Activated CD8-positive, alpha-beta memory T cell treated with anti-CD3 and anti-CD28 coated beads for 36 hours (primary cell): ENCODE data around the gene EEF1AKMT4. TPM values are rescaled to one million over a fixed set of nuclear protein-coding genes. Genes with fewer than 3 reads are reported as not detected.

Source experiments
- CTCF ChIA-PET: fragments of 350-600 bp; sonication (Branson Sonifier 250); formaldehyde crosslinking; loops from one replicate; lab custom pipeline; 2021; ENCODE audit warnings: antibody characterized with exemption; lab: Charles Lee
- POLR2A ChIA-PET: fragments of 350-600 bp; sonication (Branson Sonifier 250); formaldehyde crosslinking; loops from one replicate; lab custom pipeline; 2021; ENCODE audit warnings: antibody characterized with exemption; lab: Charles Lee
- total RNA-seq, 2 experiments: library from RNA; stranded (reverse); gene quantifications; one replicate each; pipeline ENCODE4 v1.2.3, GENCODE V29; 2021

Gene EEF1AKMT4
- total RNA-seq, 2 experiments from 2014 or later, result 14.2 to 15.7 TPM

GRCh38 chr3:184277366-184277765 is 27.9 kb downstream of the EEF1AKMT4 start:
- CTCF ChIA-PET, result no interaction called here
- POLR2A ChIA-PET, result no interaction called here

DNA sequence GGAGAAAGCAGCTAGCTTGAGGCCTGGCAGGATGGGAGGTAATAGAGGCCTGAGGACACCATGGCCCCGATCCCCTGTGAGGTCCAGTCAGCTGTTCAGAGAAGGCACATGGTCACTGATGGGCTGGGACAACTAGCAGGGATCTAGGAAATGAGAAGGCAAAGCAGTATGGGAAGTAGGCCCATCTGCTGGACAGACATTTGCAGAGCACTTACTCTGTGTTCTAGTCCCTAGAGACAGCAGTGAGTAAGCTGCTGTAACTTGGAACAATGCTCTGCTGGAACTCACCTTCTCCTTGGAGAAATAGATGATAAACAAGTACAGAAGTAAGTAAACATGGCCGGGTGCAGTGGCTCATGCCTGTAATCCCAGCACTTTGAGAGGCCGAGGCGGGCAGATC is 33.5 kb downstream of the EEF1AKMT4 start:
- CTCF ChIA-PET, result interaction anchor here (0.9 kb wide), 1 partner anchor 55 kb away, joined by 3 read pairs; no protein-coding TSS in a partner anchor
- POLR2A ChIA-PET, result no interaction called here

DNA sequence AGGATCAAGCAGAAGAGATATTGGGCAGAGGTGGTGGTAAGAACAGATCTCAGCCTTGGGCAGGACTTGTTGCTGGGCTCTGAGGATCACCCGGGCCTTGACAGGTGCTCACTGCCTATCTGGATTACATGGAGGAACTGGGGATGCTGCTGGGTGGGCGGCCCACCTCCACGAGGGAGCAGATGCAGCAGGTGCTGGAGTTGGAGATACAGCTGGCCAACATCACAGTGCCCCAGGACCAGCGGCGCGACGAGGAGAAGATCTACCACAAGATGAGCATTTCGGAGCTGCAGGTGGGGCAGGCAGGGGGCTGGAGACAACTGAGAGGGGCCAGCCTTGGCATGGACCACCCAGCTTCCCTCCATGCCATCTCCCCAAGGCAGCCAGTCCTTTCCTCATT is 34.2 kb downstream of the EEF1AKMT4 start:
- ChIA-PET CTCF (interaction anchor here (0.9 to 1.3 kb wide), 2 partner anchors 34 to 56 kb away, joined by 3 to 4 read pairs; partner anchors contain the start of gene EEF1AKMT4), POLR2A (no interaction called here)

DNA sequence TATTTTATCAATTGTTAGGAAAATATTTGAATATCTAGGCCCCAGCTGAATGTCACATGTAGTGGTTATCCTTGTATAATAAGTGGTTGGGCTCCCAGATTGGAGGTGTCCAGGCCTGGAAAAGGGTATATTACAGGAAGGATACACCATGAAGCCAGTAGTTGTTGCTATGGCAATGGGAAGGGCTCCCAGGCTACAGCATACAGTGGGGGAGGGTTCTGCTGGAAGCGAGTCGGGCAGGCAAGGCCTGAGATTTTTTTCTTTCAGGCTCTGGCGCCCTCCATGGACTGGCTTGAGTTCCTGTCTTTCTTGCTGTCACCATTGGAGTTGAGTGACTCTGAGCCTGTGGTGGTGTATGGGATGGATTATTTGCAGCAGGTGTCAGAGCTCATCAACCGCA is 35.2 kb downstream of the EEF1AKMT4 start:
- CTCF ChIA-PET, result interaction anchor here (1.0 to 1.4 kb wide), 3 partner anchors 12 to 58 kb away, joined by 3 to 4 read pairs (median 3); partner anchors contain the start of gene EEF1AKMT4
- POLR2A ChIA-PET, result no interaction called here

DNA sequence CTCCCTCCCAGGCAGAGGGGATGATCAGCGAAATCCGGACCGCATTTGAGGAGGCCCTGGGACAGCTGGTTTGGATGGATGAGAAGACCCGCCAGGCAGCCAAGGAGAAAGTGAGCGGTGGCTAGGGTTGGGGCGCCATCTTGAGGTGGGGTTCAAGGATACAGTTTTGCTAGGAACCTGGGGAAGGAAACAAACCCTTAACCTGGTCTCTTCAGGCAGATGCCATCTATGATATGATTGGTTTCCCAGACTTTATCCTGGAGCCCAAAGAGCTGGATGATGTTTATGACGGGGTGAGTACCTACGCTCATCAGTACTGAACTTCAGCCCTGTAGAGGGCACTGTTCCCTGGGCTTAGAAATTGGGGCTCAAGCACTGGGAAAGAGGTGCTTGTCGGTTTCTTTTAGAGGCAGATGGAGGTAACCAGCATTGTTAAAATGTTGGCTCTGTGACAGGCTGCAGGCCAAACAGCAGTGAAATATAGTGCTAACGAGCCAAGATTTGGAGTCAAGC is 40.0 kb downstream of the EEF1AKMT4 start:
- ChIA-PET POLR2A (interaction anchor here (0.6 kb wide), 1 partner anchor 59 kb away, joined by 3 read pairs; no protein-coding TSS in a partner anchor), CTCF (interaction anchor here (0.7 to 4.1 kb wide), 11 partner anchors 9 to 396 kb away, joined by 3 to 23 read pairs (median 4); no protein-coding TSS in a partner anchor)

DNA sequence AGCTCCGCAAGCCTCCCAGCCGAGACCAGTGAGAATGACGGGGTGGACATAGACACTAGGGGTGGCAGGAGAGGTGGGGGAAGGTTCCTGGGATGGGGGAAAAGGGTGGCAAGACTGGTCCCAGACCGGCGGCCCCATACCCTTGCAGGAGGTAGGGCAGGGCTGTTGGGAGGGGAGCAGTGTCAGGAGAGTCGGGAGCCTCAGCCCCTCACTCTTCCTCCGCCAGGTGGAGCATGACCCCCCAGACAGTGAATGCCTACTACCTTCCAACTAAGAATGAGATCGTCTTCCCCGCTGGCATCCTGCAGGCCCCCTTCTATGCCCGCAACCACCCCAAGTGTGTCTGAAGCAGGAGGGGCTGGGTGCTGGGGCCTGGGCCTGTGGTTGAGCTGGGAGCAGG is 40.9 kb downstream of the EEF1AKMT4 start:
- ChIA-PET POLR2A (no interaction called here), CTCF (interaction anchor here (1.6 to 4.1 kb wide), 2 partner anchors 10 to 63 kb away, joined by 4 to 23 read pairs; no protein-coding TSS in a partner anchor)

DNA sequence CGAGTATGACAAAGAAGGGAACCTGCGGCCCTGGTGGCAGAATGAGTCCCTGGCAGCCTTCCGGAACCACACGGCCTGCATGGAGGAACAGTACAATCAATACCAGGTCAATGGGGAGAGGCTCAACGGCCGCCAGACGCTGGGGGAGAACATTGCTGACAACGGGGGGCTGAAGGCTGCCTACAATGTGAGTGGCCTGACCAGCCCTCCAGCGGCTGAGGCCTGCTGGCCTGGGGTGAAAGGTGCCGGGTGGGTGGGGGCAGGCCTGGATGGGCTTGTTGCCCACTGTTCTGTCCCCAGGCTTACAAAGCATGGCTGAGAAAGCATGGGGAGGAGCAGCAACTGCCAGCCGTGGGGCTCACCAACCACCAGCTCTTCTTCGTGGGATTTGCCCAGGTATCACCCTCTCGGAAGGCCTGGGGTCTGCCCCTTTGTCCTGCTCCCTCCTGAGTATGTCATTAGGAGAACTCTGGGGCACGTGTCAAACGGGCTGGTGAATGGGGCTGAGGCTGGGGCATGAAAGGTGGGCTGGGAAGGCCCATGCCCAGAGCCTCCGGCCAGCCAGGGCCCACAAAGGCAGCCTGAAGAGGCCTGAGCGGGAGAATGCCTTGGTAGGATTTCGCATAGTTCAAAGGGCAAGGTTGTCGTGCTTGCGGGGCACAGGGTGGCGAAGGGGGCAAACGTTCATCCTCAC is 41.7 kb downstream of the EEF1AKMT4 start:
- POLR2A ChIA-PET, result no interaction called here
- CTCF ChIA-PET, result interaction anchor here (4.1 kb wide), 1 partner anchor 64 kb away, joined by 23 read pairs; no protein-coding TSS in a partner anchor

DNA sequence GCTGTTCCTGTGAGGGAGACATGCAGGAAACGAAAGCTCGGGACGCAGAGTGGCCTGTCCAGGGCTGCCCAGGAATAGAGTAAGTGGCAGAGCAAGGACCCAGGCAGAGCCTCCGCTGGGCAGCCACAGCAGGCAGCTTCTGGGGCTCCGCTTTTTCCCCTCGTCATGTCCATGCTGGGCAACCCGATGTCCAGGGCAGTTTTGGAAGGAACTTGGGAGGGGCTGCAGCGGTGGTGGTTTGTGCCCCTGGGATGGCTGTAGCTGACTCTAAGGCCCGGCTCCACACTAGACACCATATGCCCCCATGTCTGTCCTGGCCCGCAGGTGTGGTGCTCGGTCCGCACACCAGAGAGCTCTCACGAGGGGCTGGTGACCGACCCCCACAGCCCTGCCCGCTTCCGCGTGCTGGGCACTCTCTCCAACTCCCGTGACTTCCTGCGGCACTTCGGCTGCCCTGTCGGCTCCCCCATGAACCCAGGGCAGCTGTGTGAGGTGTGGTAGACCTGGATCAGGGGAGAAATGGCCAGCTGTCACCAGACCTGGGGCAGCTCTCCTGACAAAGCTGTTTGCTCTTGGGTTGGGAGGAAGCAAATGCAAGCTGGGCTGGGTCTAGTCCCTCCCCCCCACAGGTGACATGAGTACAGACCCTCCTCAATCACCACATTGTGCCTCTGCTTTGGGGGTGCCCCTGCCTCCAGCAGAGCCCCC is 42.4 kb downstream of the EEF1AKMT4 start:
- ChIA-PET CTCF (interaction anchor here (1.2 to 4.1 kb wide), 2 partner anchors 64 to 72 kb away, joined by 3 to 23 read pairs; no protein-coding TSS in a partner anchor), POLR2A (no interaction called here)

DNA sequence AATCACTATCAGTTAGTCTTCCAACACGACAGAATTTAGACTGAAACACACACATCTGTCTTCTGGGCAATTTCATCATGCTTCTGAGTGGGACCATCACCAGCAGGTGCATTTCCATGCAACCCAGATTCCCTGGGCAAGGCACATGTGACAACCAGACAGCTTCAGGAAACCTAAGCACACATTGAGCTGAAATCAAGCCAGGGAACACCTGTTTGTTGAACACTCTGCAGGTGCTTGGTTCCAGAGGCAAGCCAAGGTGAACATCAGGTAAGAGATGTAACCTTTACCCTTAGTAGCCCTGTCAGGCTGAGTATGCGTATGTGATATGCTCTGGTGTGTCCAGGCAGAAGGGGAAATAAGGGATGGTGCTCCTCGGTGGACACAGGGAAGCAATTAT is 46.3 kb downstream of the EEF1AKMT4 start:
- ChIA-PET CTCF (interaction anchor here (1.9 kb wide), 1 partner anchor 46 kb away, joined by 6 read pairs; the partner anchor contains the start of gene EEF1AKMT4), POLR2A (no interaction called here)

GRCh38 chr3:184296616-184297015 is 47.1 kb downstream of the EEF1AKMT4 start:
- ChIA-PET POLR2A (no interaction called here), CTCF (interaction anchor here (0.7 to 0.9 kb wide), 2 partner anchors 12 to 122 kb away, joined by 3 to 4 read pairs; no protein-coding TSS in a partner anchor)

DNA sequence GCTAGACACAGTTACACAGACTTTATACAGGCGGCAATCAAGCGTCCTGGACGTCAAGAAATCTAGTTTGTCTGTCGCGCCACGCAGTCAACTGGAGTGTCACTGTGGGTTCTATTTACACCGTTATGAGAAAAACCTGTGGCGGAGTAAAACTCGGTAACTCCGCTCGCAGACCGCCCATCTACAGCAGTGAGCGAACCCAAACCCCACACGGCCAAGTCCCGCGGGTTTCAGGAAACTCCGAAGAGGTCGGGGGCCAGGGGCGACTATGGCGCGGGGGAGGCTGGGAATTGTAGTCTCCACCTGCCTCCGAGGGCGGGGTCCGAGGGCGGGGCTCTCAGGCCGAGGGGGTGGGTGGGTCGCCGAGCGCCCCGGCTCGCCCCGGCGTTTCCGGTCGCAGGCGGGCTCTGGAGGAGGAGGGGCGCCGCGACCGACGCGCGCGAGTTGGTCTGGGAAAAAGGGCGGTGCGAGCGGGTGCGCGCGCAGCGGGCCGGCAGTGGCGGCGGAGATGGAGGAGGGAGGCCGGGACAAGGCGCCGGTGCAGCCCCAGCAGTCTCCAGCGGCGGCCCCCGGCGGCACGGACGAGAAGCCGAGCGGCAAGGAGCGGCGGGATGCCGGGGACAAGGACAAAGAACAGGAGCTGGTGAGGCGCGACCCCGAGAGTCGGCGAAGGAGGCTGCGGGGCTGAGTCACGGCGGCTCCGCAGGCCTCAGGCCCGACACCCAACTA is 49.5 kb downstream of the EEF1AKMT4 start, which contains the start of gene PSMD2:
PSMD2 (plus strand) TSS at position 483 of the 729 bp plus-strand sequence; CDS start at position 509, 26 bp downstream.
- ChIA-PET POLR2A (no interaction called here), CTCF (interaction anchor here (1.2 to 1.4 kb wide), 3 partner anchors 9 to 473 kb away, joined by 3 to 4 read pairs (median 3); no protein-coding TSS in a partner anchor)

DNA sequence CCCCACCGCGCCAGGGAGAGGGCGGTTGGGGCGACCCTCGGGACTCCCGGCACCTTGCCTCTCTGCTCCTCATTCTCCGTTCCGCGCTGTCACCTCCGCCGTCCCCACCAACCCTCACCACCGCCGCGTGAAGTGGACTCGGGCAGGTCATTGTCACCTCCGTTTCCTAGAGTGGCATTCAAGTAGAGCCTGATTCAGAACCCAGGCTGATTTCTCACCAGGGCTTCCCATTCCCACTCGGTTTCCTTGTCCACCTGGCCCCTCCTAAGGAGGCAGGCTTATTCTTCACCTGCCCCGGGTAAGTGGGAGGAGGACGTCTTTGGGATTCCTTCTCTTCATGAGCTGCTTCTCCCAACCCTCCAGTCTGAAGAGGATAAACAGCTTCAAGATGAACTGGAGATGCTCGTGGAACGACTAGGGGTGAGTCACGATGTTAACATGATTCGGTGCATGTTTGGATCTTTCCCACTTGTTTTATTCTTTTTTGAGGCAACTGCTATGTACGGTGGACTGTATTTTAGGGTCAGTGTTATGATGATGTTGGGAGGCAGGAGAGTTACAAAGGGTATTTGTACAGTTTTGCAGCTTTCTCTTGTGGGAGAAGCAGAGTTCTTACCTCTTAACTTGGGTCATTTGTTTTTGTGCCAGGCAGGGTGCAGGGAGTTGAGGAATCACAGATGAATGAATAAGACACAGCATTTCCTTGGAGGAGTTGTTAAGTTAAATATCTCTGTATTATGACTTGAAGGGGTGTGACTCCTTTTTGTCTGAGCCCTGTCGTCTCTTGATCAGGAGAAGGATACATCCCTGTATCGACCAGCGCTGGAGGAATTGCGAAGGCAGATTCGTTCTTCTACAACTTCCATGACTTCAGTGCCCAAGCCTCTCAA is 50.3 kb downstream of the EEF1AKMT4 start:
- ChIA-PET POLR2A (interaction anchor here (1.4 kb wide), 1 partner anchor 18 kb away, joined by 6 read pairs; no protein-coding TSS in a partner anchor), CTCF (interaction anchor here (1.4 to 1.8 kb wide), 2 partner anchors 10 to 50 kb away, joined by 4 to 5 read pairs; no protein-coding TSS in a partner anchor)

DNA sequence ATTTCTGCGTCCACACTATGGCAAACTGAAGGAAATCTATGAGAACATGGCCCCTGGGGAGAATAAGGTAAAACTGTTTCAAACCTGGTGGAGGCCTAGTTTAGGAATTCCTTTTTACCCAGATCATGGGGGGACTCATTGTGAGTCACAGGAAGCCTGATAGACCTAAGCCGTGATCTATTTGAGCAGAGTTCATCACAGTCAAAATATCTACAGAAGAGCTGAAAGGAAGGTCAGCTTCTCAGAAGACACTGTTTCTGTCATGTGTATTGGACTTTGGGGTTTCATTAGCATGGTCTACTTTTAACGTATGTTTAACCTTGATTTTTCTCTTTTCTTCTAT is 50.9 kb downstream of the EEF1AKMT4 start:
- POLR2A ChIA-PET, result interaction anchor here (1.4 kb wide), 1 partner anchor 18 kb away, joined by 6 read pairs; no protein-coding TSS in a partner anchor
- CTCF ChIA-PET, result interaction anchor here (1.4 to 1.8 kb wide), 2 partner anchors 11 to 50 kb away, joined by 4 to 5 read pairs; no protein-coding TSS in a partner anchor

DNA sequence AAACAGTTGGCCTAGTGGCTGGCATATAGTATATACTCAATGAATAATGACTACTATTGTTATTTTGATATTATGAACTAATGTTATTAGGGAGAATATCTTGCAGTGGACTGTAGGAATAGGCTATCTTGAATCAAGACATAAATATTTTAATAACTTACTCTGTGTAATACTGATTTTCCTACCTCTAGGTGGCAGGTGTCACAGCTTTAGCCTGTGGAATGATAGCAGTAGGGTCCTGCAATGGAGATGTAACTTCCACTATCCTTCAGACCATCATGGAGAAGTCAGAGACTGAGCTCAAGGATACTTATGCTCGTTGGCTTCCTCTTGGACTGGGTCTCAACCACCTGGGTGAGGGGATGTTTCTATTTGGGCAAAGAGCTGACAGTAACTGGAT is 56.1 kb downstream of the EEF1AKMT4 start:
- CTCF ChIA-PET, result interaction anchor here (1.7 kb wide), 1 partner anchor 15 kb away, joined by 5 read pairs; no protein-coding TSS in a partner anchor
- POLR2A ChIA-PET, result no interaction called here

- ChIA-PET POLR2A (no interaction called here), CTCF (interaction anchor here (1.7 kb wide), 1 partner anchor 14 kb away, joined by 5 read pairs; no protein-coding TSS in a partner anchor)
These were observed 57.0 kb downstream of the EEF1AKMT4 start for GRCh38 chr3:184306341-184306972.

GRCh38 chr3:184307915-184308314 is 58.4 kb downstream of the EEF1AKMT4 start:
- CTCF ChIA-PET, result no interaction called here
- POLR2A ChIA-PET, result no interaction called here
